ENCODE data around the gene LKAAEAR1.

The LKAAEAR1 gene

GRCh38 chr20:64050261-64051032, 33.8 kb downstream of the LKAAEAR1 start:
- peak; percentile 2 for TF ChIP-seq CTCF (IDR thresholded peaks at IDR 0.05; ENCODE audit: low read depth, low read length, missing control alignments)
- no peak for DNase-seq (ENCODE audit: low read depth)
- no peak overlapping the region for H3K4me3 ChIP-seq (ENCODE audit: low read depth, low read length)

GRCh38 chr20:64049878-64050260, 34.3 kb downstream of the LKAAEAR1 start:
- TF ChIP-seq CTCF (IDR thresholded peaks at IDR 0.05; ENCODE audit: low read depth, low read length, missing control alignments) = no peak
- DNase-seq (ENCODE audit: low read depth) = no peak
- H3K4me3 ChIP-seq (ENCODE audit: low read depth, low read length) = no peak overlapping the region

- no peak for TF ChIP-seq CTCF (IDR thresholded peaks at IDR 0.05; ENCODE audit: low read depth, low read length, missing control alignments)
- H3K4me3 ChIP-seq (ENCODE audit: low read depth, low read length) = no peak within 1 kb of the TSS
- no peak for DNase-seq (ENCODE audit: low read depth)
These were observed 34.9 kb downstream of the LKAAEAR1 start, which contains the start of gene SOX18 for GRCh38 chr20:64049060-64049877. Gene SOX18 (minus strand): TSS chr20:64049639. CDS start chr20:64049516, 123 bp downstream.

GRCh38 chr20:64048402-64049044, 35.7 kb downstream of the LKAAEAR1 start:
- TF ChIP-seq CTCF (IDR thresholded peaks at IDR 0.05; ENCODE audit: low read depth, low read length, missing control alignments) = no peak
- no peak overlapping the region for H3K4me3 ChIP-seq (ENCODE audit: low read depth, low read length)
- no peak for DNase-seq (ENCODE audit: low read depth)

GRCh38 chr20:64047968-64048401, 36.2 kb downstream of the LKAAEAR1 start:
- no peak for DNase-seq (ENCODE audit: low read depth)
- no peak for TF ChIP-seq CTCF (IDR thresholded peaks at IDR 0.05; ENCODE audit: low read depth, low read length, missing control alignments)
- H3K4me3 ChIP-seq (ENCODE audit: low read depth, low read length) = no peak overlapping the region

GRCh38 chr20:64047046-64047389, 37.2 kb downstream of the LKAAEAR1 start:
- no peak overlapping the region for H3K4me3 ChIP-seq (ENCODE audit: low read depth, low read length)
- no peak for DNase-seq (ENCODE audit: low read depth)
- TF ChIP-seq CTCF (IDR thresholded peaks at IDR 0.05; ENCODE audit: low read depth, low read length, missing control alignments) = no peak
